Astrocyte (in vitro differentiated cells and primary cell): ENCODE data around the gene POLR3GL. TPM values are rescaled to one million over a fixed set of nuclear protein-coding genes. Genes with fewer than 3 reads are reported as not detected.
"Not testable (repeated sequence)": the region's sequence is repeated elsewhere in the genome, so short reads cannot be mapped to it uniquely, and the experiment has no call there.

Experiments used
- DNase-seq: peaks from one replicate; pipeline ENCODE4 v3.0.0-alpha.2; 2010; ENCODE audit warnings: low read depth
- FAIRE-seq: peaks from 2 replicates; lab custom pipeline; 2011; peaks lifted over from hg19 to GRCh38; lab: Jason Lieb, UNC
- H2AFZ ChIP-seq: 2 replicates; pipeline ENCODE4 v1.6.0; 2012; ENCODE audit warnings: low read depth, low read length, inconsistent platforms
- H3K27ac ChIP-seq: 2 replicates; pipeline ENCODE4 v1.5.1; 2011; ENCODE audit warnings: low read depth, low read length, inconsistent platforms
- H3K27me3 ChIP-seq: 2 replicates; pipeline ENCODE4 v1.6.0; 2011; ENCODE audit warnings: low read length, inconsistent platforms; ENCODE audit not compliant: insufficient read depth
- H3K36me3 ChIP-seq: 2 replicates; pipeline ENCODE4 v1.5.1; 2011; ENCODE audit warnings: low read length, inconsistent platforms; ENCODE audit not compliant: insufficient read depth
- H3K4me1 ChIP-seq: 2 replicates; pipeline ENCODE4 v1.5.1; 2011; ENCODE audit warnings: low read length, inconsistent platforms; ENCODE audit not compliant: insufficient read depth
- H3K4me2 ChIP-seq: 2 replicates; pipeline ENCODE4 v1.6.0; 2012; ENCODE audit warnings: low read length, inconsistent platforms
- H3K4me3 ChIP-seq: 2 replicates; pipeline ENCODE4 v1.5.1; 2011; ENCODE audit warnings: low read depth, mild to moderate bottlenecking, low read length, inconsistent platforms; ENCODE audit not compliant: insufficient read depth
- H3K79me2 ChIP-seq: 2 replicates; pipeline ENCODE4 v1.6.0; 2012; ENCODE audit warnings: mild to moderate bottlenecking, low read length, inconsistent platforms; ENCODE audit not compliant: insufficient read depth
- H3K9ac ChIP-seq: 2 replicates; pipeline ENCODE4 v1.6.0; 2012; ENCODE audit warnings: mild to moderate bottlenecking, low read length, inconsistent platforms
- H3K9me3 ChIP-seq: 2 replicates; pipeline ENCODE4 v1.5.1; 2012; ENCODE audit warnings: low read depth, mild to moderate bottlenecking, low read length, inconsistent platforms; ENCODE audit not compliant: insufficient read depth
- H4K20me1 ChIP-seq: 2 replicates; pipeline ENCODE4 v1.6.0; 2012; ENCODE audit warnings: low read length, inconsistent platforms; ENCODE audit not compliant: insufficient read depth
- H3K27ac Mint-ChIP-seq: one replicate; pipeline ENCODE4 v1.8.0; 2021; ENCODE audit warnings: mild to moderate bottlenecking, mixed read lengths; ENCODE audit not compliant: unreplicated experiment
- H3K27me3 Mint-ChIP-seq: one replicate; pipeline ENCODE4 v1.8.0; 2021; ENCODE audit warnings: low read depth, mixed read lengths; ENCODE audit not compliant: unreplicated experiment
- H3K36me3 Mint-ChIP-seq: one replicate; pipeline ENCODE4 v1.8.0; 2021; ENCODE audit warnings: low read depth, mixed read lengths; ENCODE audit not compliant: unreplicated experiment
- H3K4me1 Mint-ChIP-seq: one replicate; pipeline ENCODE4 v1.8.0; 2021; ENCODE audit warnings: low read depth, mixed read lengths; ENCODE audit not compliant: unreplicated experiment
- H3K4me3 Mint-ChIP-seq: one replicate; pipeline ENCODE4 v1.8.0; 2021; ENCODE audit warnings: mild to moderate bottlenecking, moderate library complexity, mixed read lengths; ENCODE audit not compliant: unreplicated experiment
- H3K9me3 Mint-ChIP-seq: one replicate; pipeline ENCODE4 v1.8.0; 2021; ENCODE audit warnings: mild to moderate bottlenecking, mixed read lengths; ENCODE audit not compliant: unreplicated experiment
- EZH2 ChIP-seq: IDR thresholded peaks from 2 replicates; pipeline ENCODE4 v1.6.1; 2012; ENCODE audit warnings: mild to moderate bottlenecking, low read length, inconsistent platforms; ENCODE audit not compliant: insufficient read depth
- total RNA-seq: library from RNA; stranded (reverse); gene quantifications from 2 replicates; pipeline ENCODE4 v1.2.1, GENCODE V29; 2021
- TF ChIP-seq, protein P1 (sequence below): IDR thresholded peaks from 2 replicates; pipeline ENCODE4 v1.5.1; 2011; ENCODE audit warnings: low read depth, mild to moderate bottlenecking, inconsistent platforms, low read length, moderate library complexity; ENCODE audit not compliant: insufficient read depth

Gene POLR3GL
- total RNA-seq, 1 donor from 2014 or later: 20.5 TPM

DNA sequence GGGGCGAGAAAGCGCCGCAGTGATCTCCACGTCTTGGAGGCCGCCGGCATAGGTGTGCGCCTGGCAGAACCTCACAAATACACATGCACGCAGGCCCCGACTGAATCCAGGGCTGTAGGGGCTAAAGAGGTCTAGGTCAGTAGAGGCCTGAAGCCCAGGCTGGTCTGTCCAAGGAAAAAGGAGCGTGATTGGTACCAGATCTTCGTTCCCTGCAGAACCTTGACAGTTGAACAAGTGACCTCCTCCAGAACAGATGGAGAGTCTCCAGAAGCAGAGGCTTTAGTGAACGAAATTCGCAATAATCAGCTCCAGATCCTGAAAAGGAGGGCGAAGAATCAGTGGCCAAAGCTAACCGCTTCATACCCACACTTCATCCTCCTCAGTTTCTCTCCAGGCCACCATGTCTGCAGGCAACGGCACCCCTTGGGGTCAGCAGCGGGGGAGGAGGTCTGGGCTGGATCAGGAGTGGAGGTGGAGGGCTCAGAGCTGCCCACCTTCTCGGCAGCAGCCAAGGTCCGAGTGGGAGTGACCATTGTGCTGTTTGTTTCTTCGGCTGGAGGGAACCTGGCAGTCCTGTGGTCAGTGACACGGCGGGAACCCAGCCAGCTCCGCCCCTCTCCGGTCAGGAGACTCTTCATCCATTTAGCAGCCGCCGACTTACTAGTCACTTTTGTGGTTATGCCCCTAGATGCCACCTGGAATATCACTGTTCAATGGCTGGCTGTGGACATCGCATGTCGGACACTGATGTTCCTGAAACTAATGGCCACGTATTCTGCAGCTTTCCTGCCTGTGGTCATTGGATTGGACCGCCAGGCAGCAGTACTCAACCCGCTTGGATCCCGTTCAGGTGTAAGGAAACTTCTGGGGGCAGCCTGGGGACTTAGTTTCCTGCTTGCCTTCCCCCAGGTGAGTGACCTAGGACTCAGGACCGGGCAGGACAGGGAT, 45.2 kb upstream of the POLR3GL start:
- Histone ChIP-seq H3K79me2 (peaks cover 17% of the 10 kb centered on the region), H3K27me3 (no peaks in the 10 kb centered on the region), H3K4me3 (peak overlapping the region; percentile 92), H3K36me3 (peaks cover 8% of the 10 kb centered on the region), H3K4me2 (peak overlapping the region; percentile 99), H3K27ac (peak overlapping the region; percentile 90), H3K4me1 (peaks cover 20% of the 10 kb centered on the region), H2AFZ (peak overlapping the region; percentile 85), H3K9ac (peak overlapping the region; percentile 90), H3K9me3 (no peaks in the 10 kb centered on the region), H4K20me1 (no peaks in the 10 kb centered on the region)
- Mint-ChIP-seq H3K4me1 (peaks cover 15% of the 10 kb centered on the region), H3K4me3 (peak overlapping the region; percentile 89), H3K27me3 (no peaks in the 10 kb centered on the region), H3K36me3 (peaks cover 5% of the 10 kb centered on the region), H3K9me3 (no peaks in the 10 kb centered on the region), H3K27ac (peak overlapping the region; percentile 34)
- no peak for TF ChIP-seq EZH2
- TF ChIP-seq, protein P1, sequence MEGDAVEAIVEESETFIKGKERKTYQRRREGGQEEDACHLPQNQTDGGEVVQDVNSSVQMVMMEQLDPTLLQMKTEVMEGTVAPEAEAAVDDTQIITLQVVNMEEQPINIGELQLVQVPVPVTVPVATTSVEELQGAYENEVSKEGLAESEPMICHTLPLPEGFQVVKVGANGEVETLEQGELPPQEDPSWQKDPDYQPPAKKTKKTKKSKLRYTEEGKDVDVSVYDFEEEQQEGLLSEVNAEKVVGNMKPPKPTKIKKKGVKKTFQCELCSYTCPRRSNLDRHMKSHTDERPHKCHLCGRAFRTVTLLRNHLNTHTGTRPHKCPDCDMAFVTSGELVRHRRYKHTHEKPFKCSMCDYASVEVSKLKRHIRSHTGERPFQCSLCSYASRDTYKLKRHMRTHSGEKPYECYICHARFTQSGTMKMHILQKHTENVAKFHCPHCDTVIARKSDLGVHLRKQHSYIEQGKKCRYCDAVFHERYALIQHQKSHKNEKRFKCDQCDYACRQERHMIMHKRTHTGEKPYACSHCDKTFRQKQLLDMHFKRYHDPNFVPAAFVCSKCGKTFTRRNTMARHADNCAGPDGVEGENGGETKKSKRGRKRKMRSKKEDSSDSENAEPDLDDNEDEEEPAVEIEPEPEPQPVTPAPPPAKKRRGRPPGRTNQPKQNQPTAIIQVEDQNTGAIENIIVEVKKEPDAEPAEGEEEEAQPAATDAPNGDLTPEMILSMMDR: no peak
- DNase-seq: peak; percentile 54
- FAIRE-seq: no peak

DNA sequence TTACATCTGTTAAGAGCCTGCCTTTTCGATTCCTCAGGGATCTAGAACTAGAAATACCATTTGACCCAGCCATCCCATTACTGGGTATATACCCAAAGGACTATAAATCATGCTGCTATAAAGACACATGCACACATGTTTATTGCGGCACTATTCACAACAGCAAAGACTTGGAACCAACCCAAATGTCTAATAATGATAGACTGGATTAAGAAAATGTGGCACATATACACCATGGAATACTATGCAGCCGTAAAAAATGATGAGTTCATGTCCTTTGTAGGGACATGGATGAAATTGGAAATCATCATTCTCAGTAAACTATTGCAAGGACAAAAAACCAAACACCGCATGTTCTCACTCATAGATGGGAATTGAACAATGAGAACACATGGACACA, 44.2 kb upstream of the POLR3GL start:
- not testable (repeated sequence) for H3K9ac ChIP-seq, H3K9me3 ChIP-seq, DNase-seq, H3K4me2 ChIP-seq, H2AFZ ChIP-seq, H3K36me3 ChIP-seq, H3K27ac Mint-ChIP-seq, H3K36me3 Mint-ChIP-seq, H3K9me3 Mint-ChIP-seq, H3K4me3 ChIP-seq, H3K27me3 ChIP-seq, FAIRE-seq, H3K27ac ChIP-seq, H4K20me1 ChIP-seq, H3K27me3 Mint-ChIP-seq
- Mint-ChIP-seq H3K4me1 (peaks cover 15% of the 10 kb centered on the region), H3K4me3 (peak overlapping the region; percentile 75)
- Histone ChIP-seq H3K79me2 (peaks cover 17% of the 10 kb centered on the region), H3K4me1 (peaks cover 20% of the 10 kb centered on the region)

DNA sequence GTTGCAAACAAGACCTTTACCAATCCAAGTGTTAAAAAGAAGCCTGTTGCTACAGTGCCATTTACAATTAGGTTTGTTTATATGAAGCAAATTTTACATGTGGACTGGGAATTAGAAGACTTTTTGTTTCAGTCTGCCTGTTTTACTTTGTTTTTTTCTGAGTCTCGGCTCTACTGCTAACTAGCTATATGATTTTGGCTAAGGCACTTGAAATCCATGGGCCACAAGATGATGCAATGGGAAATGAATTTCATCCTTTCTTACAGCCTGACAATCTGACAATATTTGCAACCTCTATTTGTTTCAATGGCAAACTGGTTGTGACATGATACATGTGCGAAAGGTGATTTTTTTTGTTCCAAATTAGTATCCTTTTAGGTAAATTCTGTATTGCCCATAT, 42.2 kb upstream of the POLR3GL start:
- Histone ChIP-seq H4K20me1 (peaks cover 4% of the 10 kb centered on the region), H2AFZ (no peak overlapping the region), H3K79me2 (peaks cover 31% of the 10 kb centered on the region), H3K9ac (no peak overlapping the region), H3K27ac (no peak overlapping the region), H3K4me2 (no peak overlapping the region), H3K4me3 (no peak overlapping the region), H3K27me3 (no peaks in the 10 kb centered on the region), H3K36me3 (peaks cover 10% of the 10 kb centered on the region), H3K4me1 (peaks cover 28% of the 10 kb centered on the region), H3K9me3 (no peaks in the 10 kb centered on the region)
- H3K27me3 Mint-ChIP-seq: no peaks in the 10 kb centered on the region
- DNase-seq: no peak
- FAIRE-seq: no peak
- H3K4me3 Mint-ChIP-seq: no peak overlapping the region
- TF ChIP-seq EZH2: no peak
- TF ChIP-seq, protein P1: no peak
- peaks cover 8% of the 10 kb centered on the region for H3K36me3 Mint-ChIP-seq
- no peak overlapping the region for H3K27ac Mint-ChIP-seq
- H3K9me3 Mint-ChIP-seq: no peaks in the 10 kb centered on the region
- H3K4me1 Mint-ChIP-seq: peaks cover 22% of the 10 kb centered on the region
